Heart left ventricle (tissue), 13 donors: ENCODE measurements around the gene CRYBB1.

Experiments used
- CTCF ChIP-seq, 12 donors: fragments of 200-600 bp; sonication (generic) in 4 of 12; IDR thresholded peaks; one replicate each; pipeline versions ENCODE4 v1.5.0 to v1.8.0; 2018 to 2022; ENCODE audit warnings: antibody characterized with exemption in 12 of 12, mild to moderate bottlenecking in 5 of 12
- POLR2A ChIP-seq, 2 donors: fragments of 450-650 bp; IDR thresholded peaks; one replicate each; pipeline ENCODE4 v1.6.1; 2017; ENCODE audit warnings: antibody characterized with exemption in 2 of 2, mild to moderate bottlenecking in 2 of 2, moderate library complexity in 2 of 2
- donor health status: ischemic (EF 13 %, LVEDD 7.1; RV severe dilation, severe dysfunction).
- donor health status: DM: no; HTN: yes; CAD: no.
- donor health status: DM: no; HTN: no; CAD: no.
- donor health status: ischemic (EF 25% LVEDD 6.9; RV normal size, moderate dysfunction).
- donor health status: ischemic (EF 25% LVEDD 5.7; RV mildly dilated, moderate dysfunction).
- donor health status: ischemic (EF 35%, LVEDD 5.7; RV mildly dilated, moderate dysfunction).
- donor health status: nonischemic (EF 11% LVEDD 7.7; RV severe dilation, severe dysfunction).
- donor health status: DM: yes; HTN: yes; CAD: no.
- donor health status: PGD.
- donor health status: ischemic (EF 29% LVEDD 5.4; RV normal size, mild dysfunction).
- donor health status: nonischemic (EF 23%, LVEDD 6.1; RV moderate dilation, normal function).

DNA sequence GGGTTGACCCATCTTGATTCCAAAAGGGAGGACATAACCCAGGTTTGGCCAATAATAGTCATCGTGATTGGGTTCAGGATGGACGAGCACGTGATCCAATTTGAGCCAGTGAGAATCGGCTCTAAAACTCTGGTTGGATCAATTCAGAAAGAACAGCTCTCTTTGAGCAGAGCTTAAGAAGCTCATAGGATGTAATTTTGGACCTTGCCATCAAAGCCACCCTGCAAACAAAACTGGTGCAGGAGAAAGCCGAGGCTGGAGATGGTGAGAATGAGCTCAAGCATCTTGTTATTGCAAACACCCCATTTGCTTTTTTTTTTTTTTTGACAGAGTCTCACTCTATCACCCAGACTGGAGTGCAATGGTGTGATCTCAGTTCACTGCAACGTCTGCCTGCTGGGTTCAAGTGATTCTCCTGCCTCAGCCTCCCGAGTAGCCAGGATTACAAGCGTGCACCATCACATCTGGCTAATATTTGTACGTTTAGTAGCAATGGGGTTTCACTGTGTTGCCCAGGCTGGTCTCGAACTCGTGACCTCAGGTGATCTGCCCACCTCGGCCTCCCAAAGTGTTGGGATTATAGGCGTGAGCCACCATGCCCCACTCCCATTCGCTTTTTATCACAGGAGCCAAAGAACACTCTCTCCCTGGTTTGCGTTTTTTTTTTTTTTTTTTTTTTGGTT lies 25.7 kb upstream of the CRYBB1 start:
- TF ChIP-seq CTCF (IDR thresholded peaks at IDR 0.05) = no peak
- no peak for TF ChIP-seq POLR2A (IDR thresholded peaks at IDR 0.05)
